Measurements from ENCODE around the gene CETN2. TPM values are rescaled to one million over a fixed set of nuclear protein-coding genes. Genes with fewer than 3 reads are reported as not detected.
"Not testable (repeated sequence)": the region's sequence is repeated elsewhere in the genome, so short reads cannot be mapped to it uniquely, and the experiment has no call there.

CETN2 gene
- 22.0 and 26.1 TPM in 2 replicates for total RNA-seq

DNA sequence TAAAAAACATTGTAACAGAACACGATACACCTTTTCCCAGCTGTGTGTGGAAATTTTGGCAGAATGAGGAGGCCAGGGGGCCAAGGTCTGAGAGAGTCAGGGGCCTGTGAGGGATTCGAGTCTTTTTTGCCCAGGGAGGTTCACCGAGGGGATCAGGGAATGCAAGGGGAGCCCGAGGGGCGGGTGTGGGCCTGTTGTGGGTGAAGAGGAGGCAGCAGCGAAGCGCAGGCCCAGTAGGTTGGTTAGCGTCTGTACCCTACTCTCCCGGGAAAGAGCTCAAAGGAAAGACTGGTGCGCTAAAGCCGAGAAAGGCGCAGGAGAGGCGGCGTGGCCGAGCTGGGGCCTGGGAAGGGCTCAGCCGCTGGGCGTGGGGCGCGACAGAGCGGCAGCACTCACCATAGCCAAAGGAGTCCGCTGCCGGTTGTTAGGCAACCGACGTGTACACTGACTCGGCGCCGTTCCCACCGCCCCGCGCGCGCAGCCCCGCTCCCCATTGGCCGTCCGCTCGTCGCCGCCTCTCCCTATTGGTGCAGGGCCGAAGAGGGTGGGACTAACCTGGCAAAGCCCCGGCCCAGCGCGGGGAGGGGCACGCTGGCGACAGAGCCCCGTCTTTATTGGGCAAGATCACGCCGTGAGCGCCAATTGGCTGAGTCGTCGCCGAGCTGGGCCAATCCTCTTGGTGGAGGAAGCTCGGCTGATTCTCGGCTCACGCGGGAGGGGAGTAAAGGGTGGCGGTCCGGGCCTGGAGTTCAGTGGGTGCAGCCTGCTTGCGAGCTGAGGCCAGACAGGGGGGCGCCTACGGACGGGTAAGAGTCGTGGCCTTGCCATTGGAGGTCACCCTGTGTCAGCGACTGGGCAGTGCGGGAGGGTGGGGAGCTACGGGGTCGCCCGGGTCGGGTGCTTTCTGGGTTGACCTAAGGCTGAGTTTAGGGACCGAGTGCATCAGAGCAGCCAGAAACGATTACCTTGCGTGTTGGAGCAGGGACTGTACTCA, at the start of gene CETN2, which contains the start of gene NSDHL:
Gene CETN2, minus strand, starts transcription at position 446 of the 994 bp plus-strand sequence. Its CDS starts 47 bp downstream, at position 399.
Gene NSDHL, plus strand, starts transcription at position 752 of the 994 bp plus-strand sequence. CDS start 15,262 bp downstream, outside the sequence.
- DNase-seq (ENCODE audit: low read depth, low spot score) = peak; percentile 82

DNA sequence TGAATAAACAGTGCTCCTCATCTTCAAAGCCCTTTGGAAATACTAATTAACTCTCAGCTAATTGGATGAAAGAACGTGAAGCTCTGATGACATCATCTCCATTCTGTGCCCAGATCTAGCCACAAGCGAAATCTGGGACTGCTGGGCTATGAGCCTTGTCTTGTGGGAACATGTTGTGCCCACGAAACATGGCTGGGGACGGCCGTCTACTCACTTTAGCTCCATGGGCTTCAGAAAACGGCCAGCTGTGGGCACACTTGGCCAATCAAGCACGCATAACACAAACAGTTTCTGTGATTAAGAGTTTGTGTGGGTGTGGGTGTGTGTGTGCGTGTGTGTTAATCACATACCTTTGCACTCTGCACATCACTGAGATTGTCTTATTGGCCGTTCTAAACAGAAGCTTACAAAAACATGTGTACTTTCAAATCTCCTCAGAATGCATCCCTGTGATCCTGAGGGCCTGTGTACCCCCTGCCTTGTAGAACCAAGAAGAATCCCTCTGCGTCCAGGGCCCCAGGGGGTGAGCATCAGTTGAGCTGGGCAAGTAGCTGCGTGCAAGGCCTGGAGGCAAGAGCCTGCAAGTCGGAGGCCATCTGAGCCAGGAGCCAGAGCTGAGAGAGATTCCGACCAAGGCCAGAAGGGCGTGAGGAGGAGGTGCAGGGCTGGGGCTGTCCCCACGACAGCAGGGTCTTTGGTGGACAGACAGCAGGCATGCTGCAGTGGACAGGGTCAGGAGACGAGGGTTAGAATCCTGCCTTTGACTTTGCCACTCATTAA, 48.6 kb upstream of the CETN2 start:
- DNase-seq (ENCODE audit: low read depth, low spot score) = no peak

DNA sequence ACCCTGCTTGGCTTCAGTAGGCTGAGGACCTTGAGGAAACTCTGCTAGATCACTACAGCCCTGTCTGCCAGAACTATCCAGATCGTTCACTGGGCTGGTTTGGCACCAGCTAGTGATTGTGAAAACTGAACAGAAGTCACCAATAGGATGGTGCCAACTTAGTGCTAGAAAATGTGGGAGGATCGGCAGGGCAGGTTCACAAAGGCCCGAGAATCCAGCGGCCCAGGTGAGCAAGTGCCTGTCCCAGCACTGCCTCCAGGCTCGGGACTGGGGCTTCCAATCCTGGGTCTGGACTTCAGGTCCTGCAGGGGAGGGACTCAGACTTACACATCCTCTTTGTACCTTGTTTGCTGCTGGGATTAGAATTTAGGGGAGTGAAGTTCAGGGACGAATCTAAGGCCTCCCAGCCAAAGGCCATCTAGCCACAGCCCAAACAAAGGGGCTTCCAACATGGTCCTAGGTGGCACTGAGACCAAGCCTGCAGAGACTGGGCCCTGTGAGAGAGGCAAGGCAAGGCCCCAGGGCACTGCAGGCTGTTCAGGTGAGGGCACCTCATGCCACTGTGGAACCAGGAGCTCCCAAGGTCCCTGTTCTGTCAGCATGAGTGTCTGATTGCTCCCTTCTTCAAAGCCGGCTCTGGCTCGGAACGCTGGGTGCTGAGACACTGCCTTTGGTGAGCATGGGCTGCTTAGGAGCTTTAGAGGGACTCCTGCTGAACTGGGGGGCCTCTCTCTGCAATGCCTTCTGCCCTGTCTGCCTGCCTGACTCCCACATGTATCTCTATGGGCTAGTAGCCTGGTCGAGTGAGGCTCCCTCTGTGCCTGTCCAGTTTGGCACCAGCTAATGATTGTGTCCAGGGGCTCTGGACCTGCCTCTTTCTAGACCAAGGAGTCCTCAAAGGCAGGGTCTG, 46.6 kb upstream of the CETN2 start:
- DNase-seq (ENCODE audit: low read depth, low spot score) = no peak

DNA sequence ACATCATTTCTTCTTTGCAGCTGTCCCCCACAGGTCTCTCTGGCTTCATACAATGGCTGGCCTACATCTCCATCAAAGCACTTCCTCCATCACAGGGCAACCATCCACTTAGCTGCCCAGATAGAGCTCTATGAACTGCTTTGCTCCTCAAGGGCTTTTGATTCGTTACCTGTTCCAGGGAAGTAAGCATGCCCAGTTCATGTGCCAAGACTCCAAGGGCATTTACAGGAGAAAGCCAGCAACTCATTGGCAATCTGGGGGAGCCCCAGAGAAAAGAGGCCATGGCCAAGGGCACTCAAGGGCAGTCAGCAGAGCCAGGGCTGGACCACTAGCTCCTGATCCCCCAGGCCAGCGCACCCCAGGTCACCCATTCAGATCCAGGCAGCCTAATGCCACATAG, 42.8 kb upstream of the CETN2 start:
- no peak for DNase-seq (ENCODE audit: low read depth, low spot score)

DNA sequence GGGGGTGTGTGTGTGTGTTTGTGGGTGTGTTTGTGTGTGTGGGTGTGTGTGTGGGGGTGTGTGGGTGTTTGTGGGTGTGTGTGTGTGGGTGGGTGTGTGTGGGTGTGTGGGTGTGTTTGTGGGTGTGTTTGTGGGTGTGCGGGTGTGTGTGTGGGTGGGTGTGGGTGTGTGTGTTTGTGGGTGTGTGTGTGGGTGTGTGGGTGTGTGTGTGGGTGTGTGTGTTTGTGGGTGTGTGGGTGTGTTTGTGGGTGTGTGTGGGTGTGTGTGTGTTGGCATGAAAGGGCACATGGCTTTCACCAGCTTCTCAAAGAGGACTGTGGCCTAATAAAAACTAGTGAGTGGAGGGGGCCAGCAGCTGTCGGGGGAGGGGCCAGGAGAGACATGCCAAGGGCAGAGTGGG, 42.0 kb upstream of the CETN2 start:
- no peak for DNase-seq (ENCODE audit: low read depth, low spot score)

DNA sequence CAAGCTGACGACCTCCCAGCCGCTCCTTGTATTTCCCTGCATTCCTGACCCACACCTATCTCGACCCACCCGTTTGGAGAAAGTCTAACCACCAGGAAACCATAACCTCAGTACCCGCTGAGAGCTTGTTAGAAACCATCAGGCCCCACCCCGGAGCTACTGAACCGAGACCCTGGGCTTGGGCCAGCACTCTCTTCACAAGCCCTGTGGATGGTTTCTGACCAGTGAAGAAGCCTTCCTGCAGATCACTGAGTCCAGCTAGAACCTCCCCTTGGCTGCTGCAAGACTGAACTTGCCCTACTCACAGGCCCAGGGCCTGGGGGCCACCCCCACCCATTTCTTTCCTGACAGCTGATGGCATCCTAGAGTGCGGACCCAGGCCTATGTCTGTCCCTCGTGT, 40.7 kb upstream of the CETN2 start:
- DNase-seq (ENCODE audit: low read depth, low spot score) = no peak

DNA sequence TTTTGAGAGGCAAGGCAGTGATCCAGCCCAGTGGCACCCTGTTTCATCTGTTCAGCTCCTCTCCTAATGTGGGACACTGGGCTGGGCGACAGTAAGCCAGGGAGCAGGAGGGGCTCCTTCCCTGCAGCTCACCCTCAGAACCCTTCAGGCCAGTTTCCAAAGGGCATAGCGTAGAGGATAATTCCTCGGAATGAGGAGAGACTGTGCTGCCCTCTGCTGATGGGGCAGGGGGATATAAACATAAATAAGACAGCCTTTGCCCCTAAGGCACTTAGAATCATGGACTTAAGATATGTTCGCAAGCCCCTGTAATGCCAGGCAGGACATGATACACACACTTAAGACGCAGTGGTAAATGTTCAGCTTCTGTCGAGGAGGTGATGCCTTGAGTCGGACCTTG, 39.4 kb upstream of the CETN2 start:
- no peak for DNase-seq (ENCODE audit: low read depth, low spot score)

DNA sequence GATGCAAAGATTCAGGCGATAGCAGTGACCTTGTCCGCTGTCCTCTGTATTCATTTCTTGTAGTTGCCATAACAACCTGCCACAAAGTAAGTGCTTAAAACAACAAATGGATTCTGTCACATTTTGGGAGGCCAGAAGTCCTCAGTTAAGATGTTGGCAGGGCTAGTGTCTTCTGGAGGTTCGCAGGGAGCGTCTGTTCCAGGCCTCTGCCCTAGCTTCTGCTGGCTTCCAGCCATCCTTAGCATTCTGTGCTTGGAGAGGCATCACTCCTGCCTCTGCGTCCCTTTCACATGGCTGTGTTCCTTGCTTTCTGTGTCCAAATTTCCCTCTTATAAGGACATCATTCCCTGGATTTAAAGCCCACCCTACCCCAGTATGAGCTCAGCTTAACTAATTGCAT, 35.8 kb upstream of the CETN2 start:
- DNase-seq (ENCODE audit: low read depth, low spot score) = no peak

DNA sequence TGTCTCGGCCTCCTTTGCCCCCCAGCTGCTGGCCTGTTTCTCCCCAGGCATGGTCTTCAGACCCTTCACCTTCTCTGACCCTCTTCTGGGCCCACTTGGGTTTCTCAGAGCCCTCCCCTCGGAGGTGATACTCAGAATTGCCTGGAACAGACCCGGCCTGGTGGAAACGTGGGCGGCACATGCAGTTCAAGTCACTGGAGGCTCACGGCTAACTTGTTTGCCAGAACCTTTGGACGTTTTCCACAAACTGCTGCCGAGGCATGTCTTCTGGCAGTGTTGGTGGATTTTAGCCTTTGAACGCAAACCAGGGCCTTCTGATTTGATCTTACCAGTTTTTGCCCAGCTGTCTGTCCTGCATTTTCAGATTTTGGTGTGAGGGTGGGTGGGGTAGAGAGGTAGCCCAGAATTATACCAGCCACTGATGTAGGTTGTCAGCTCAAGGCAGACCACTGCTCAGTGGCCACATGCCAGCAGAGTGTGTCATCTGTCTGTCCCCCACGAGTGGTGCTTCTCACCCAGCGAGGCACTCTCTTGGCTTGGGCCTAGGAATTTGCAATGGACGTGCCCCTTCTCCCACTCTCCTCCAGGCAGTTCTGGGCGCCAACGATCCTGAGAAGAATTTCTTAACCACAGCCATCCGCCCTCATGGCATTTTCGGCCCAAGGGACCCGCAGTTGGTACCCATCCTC, 34.8 kb upstream of the CETN2 start:
- DNase-seq (ENCODE audit: low read depth, low spot score) = no peak

DNA sequence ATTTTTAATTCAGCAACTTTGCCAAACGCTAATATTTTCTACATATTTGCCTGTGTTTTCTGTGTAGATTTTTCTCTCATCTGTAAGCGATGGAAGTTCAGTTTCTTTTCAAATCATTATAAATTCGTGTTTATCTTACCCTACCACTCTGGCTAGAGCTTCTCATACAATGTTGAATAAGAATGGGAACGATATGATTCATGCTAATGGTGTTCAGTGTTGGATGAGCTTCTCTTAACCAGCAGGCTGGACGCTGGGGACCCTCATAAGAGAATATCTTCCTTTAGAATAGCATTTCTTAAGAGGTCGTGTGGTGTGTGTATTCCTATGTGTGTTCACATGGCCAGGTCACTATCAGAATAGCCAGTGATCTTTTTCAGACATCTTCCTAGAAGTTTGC, 31.3 kb upstream of the CETN2 start:
- no peak for DNase-seq (ENCODE audit: low read depth, low spot score)

DNA sequence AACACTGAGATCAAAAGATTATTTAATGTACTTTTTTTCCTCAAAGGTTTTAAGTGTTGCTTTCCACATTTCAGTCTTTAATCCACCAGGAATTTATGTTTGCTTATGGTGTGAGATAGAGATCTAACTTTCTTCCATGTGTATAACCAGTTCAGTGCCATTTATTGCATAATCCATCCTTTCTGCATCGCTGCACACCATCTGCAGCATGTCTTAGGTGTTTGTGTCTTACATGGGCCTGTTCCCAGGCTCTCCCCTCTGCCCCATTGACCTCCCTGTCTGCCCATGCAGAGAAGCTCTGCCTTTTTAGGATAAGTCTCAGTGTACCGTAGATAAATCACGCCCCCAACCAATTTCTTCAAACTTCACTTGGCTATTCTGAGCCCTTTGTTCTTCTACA, 30.6 kb upstream of the CETN2 start:
- no peak for DNase-seq (ENCODE audit: low read depth, low spot score)

DNA sequence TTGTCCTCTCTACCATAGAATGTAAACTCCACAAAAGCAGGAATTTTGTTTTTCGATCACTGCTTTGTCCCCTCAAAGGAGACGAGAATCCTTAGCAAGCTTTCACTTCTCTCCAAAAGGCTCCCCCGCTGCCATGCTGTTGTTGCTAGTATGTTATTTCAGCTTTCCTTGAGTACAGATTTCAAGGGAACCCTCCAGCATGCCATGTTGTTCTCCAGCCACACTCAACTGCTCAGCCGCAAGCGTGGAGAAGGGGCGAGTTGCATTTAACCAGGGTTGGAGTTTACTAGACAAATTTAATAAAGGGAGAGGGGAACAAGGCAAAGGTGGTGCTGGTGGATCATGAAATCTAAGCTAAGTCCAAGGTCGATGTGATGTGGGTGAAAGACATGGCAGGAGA, 23.4 kb upstream of the CETN2 start:
- no peak for DNase-seq (ENCODE audit: low read depth, low spot score)

DNA sequence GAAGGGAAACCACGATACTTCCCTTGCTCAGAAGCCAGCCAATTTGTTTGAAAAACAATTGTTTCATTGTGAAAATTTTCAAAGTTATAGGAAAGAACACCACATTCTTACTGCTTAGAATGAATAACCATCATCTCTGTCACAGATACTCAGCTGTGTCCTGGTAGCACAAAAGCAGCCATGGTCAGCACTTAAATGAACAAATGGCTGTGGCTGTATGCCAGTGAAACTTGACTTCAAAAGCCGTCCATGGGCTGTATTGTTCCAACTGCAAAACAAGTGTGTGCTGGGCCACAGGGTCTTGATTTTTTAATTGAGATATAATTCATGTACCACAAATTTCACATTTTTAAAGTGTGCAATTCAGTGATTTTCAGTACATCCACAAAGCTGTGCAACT, 19.9 kb upstream of the CETN2 start:
- no peak for DNase-seq (ENCODE audit: low read depth, low spot score)

DNA sequence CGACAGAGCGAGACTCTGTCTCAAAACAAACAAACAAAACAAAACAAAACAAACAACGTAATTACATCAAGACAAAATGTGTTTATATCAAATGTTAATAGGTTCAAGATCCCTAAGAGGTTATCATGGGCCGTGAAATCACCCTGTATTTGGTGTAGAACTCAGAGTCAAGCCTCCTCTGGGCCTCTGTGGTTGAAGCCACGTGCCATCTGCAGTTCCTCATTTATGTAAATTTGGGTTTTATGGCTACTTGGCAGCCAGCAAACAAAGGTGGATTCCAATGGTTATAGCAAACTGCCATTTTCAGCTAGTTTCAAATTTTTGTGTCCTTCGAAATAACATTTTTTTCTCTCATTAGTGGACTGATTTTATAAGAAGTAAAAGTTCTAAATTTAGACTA, 16.7 kb upstream of the CETN2 start:
- DNase-seq (ENCODE audit: low read depth, low spot score) = no peak

DNA sequence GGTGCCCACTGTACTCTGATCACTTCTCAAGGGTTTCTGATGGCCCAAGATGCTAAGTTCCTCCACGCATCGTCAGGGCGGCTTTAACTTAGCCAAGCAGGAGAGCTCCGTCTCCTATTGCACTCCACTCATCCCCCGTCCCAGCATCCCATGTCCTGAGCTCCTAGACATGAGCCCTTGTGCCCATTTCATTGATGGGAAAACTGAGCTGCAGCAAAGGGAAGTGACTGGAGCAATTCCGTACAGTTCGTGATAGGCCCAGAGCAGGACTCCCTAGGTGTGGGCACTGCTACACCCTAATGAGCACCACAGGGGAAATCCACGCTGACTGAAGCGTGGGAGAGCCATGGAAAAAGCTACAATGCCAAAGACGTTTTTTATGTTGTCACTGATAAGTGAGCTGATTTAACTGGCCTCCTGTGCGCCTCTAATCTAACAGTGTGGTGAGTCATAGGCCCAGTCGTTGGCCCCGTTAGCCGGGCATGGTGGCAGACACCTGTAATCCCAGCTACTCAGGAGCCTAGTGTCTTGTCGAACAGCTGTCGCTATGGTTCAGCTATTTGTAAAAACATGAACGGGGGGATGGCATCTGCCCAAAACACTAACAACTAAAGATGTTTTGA, 15.2 kb upstream of the CETN2 start:
- no peak for DNase-seq (ENCODE audit: low read depth, low spot score)

DNA sequence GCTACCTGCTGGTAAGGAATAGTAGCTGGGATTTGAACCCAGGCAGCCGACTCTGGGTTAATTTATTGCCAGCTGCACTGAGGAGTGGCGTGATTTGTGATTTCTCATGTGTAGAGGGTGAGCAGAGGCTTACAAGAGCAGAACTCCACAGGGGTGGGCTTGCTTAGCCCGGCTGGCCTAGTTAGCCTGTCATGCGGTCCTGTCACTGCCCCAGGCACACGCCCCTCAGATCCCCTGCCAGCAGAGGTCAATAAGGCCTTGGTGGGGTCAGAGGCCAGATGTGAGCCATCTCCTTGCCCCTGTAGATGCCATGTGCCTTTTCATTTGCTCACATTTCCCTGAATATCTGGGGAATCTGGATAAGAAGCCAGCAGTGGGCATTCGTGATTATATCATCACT, 13.7 kb upstream of the CETN2 start:
- DNase-seq (ENCODE audit: low read depth, low spot score) = no peak

DNA sequence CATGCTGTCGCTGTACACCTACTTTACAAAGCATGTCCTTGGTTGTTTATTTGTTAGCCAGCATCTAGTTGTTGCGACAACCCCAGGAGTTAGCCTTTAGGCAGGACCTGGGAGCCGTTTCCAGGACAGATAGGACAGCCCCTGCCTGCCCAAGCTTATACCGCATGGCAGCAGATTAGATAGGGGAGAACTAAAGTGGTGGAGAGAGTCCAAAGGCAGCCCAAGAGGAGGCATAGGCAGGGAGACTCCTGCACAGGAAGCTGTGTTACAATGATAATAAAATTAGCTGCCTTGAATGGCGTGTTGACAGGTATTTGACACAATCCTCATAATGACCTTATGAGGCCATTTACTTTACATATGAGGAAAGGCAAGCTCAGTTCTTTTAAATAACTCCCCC, 13.3 kb upstream of the CETN2 start:
- DNase-seq (ENCODE audit: low read depth, low spot score) = no peak

DNA sequence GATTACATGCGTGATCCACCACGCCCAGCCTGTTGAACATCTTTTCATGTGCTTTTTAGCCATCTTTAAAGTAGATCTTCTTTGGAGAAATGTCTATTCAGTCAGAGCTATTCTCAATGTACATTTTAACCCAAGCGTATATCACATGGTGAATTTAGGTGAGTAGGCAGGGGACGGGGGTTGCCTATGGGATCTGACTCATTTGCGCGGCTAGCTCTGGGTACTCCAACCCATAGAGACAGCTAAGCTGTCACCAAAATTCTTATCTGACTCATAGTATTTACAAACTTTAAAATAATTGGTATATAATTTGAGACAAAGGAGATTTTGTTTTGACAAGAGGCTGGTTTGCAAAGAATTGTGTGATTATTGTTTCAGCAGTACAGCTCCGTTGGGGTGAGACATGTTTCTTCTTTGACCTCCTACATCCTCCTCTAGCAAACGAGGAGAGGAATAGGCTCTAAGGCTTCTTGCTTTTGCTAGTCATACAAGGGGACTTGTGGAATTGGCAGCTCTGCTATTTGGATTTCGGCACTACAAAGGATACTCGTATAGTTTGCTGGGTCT, 12.3 kb upstream of the CETN2 start:
- DNase-seq (ENCODE audit: low read depth, low spot score) = no peak

DNA sequence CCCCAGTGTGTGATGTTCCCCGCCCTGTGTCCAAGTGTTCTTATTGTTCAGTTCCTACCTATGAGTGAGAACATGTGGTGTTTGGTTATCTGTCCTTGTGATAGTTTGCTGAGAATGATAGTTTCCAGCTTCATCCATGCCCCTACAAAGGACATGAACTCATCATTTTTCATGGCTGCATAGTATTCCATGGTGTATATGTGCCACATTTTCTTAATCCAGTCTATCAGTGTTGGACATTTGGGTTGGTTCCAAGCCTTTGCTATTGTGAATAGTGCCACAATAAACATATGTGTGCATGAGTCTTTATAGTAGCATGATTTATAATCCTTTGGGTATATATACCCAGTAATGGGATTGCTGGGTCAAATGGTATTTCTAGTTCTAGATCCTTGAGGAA, 4.9 kb upstream of the CETN2 start:
- DNase-seq (ENCODE audit: low read depth, low spot score) = not testable (repeated sequence)

DNA sequence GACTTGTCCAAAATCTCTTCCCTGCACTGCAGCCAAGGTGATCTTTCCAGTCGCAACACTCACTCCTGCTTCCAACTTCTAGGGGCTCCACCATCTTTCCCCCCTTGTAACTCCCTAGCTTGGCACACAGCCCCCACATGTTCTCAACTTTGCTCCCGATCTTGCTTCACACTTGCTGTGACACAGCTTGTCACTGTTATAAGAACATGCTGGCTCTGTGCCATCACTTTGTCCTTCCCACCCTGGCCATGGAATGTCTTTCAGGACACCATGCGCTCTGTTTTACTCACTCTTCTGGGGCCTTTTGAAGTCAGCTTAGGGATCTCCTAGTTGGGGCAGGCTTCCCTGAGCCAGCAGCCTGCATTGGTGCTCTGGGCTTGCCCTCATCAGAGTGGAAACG, 2.8 kb upstream of the CETN2 start:
- no peak for DNase-seq (ENCODE audit: low read depth, low spot score)

Data from pulmonary artery endothelial cell (primary cell).